NCI-H524 treated with DMSO at 0.1 percent for 48 hours (cell line): Measurements from ENCODE around the gene USB1.
A peak's percentile ranks its signal among the peaks of the same experiment; 100 is the strongest.
"Not testable (repeated sequence)": the region's sequence is repeated elsewhere in the genome, so short reads cannot be mapped to it uniquely, and the experiment has no call there.

Experiments
- DNase-seq: peaks from one replicate; lab custom pipeline; 2025; lab: John Stamatoyannopoulos, UW

Gene USB1

GRCh38 chr16:57994778-57995177 is 6.4 kb upstream of the USB1 start:
- peak; percentile 42 for DNase-seq

GRCh38 chr16:57995721-57996405 is 5.3 kb upstream of the USB1 start:
- no peak for DNase-seq

GRCh38 chr16:57996406-57997175 is 4.6 kb upstream of the USB1 start:
- no peak for DNase-seq

GRCh38 chr16:57997176-57997527 is 4.1 kb upstream of the USB1 start:
- DNase-seq, result no peak

GRCh38 chr16:57997528-57998265 is 3.5 kb upstream of the USB1 start:
- no peak for DNase-seq

- DNase-seq, result no peak
Observed at GRCh38 chr16:57998486-57998885, 2.7 kb upstream of the USB1 start.

GRCh38 chr16:57998992-57999365 is 2.2 kb upstream of the USB1 start:
- DNase-seq, result no peak

- DNase-seq, result no peak
Observed at GRCh38 chr16:57999366-57999970, 1.7 kb upstream of the USB1 start.

GRCh38 chr16:57999971-58000705 is 1.1 kb upstream of the USB1 start, which contains the start of gene ZNF319:
Gene ZNF319 (minus strand): TSS chr16:58000672. CDS start chr16:57998265, 2,407 bp downstream.
- DNase-seq, result no peak

- DNase-seq, result no peak
Observed at GRCh38 chr16:58001781-58002415, 691 bp downstream of the USB1 start.

- no peak for DNase-seq
Observed at GRCh38 chr16:58002416-58002800, 1.2 kb downstream of the USB1 start.

- DNase-seq, result no peak
Observed at GRCh38 chr16:58002936-58003335, 1.7 kb downstream of the USB1 start.

GRCh38 chr16:58004736-58005135 is 3.5 kb downstream of the USB1 start:
- DNase-seq, result not testable (repeated sequence)

GRCh38 chr16:58009856-58010416 is 8.7 kb downstream of the USB1 start:
- DNase-seq, result no peak

GRCh38 chr16:58010886-58011285 is 9.7 kb downstream of the USB1 start:
- DNase-seq, result no peak

- no peak for DNase-seq
Observed at GRCh38 chr16:58011652-58012051, 10.4 kb downstream of the USB1 start.

GRCh38 chr16:58012481-58012880 is 11.3 kb downstream of the USB1 start:
- DNase-seq, result no peak

GRCh38 chr16:58013201-58013956 is 12.2 kb downstream of the USB1 start:
- no peak for DNase-seq

GRCh38 chr16:58016840-58017446 is 15.7 kb downstream of the USB1 start:
- DNase-seq, result no peak

GRCh38 chr16:58018803-58019202 is 17.6 kb downstream of the USB1 start:
- DNase-seq, result no peak
